ENCODE data around the gene IFT27. TPM values are rescaled to one million over a fixed set of nuclear protein-coding genes. Genes with fewer than 3 reads are reported as not detected.

The IFT27 gene
- total RNA-seq, 1 donor from 2014 or later, result 30.0 TPM

GRCh38 chr22:36769541-36770512 lies 6.1 kb downstream of the IFT27 start:
- Mint-ChIP-seq H3K4me3 (ENCODE audit: low read depth) (no peak overlapping the region), H3K27me3 (ENCODE audit: low read depth) (no peaks in the 10 kb centered on the region), H3K27ac (no peak overlapping the region), H3K36me3 (ENCODE audit: low read depth) (peaks cover 2% of the 10 kb centered on the region), H3K9me3 (no peaks in the 10 kb centered on the region), H3K4me1 (ENCODE audit: low read depth) (peaks cover 4% of the 10 kb centered on the region)
- intact Hi-C loops (cut with micrococcal nuclease), result loop anchor here (10.0 kb wide), 1 partner anchor 225 kb away; no protein-coding TSS in a partner anchor
- no peak for DNase-seq (ENCODE audit: low spot score)

- no peaks in the 10 kb centered on the region for H3K27me3 Mint-ChIP-seq (ENCODE audit: low read depth)
- intact Hi-C loops (cut with micrococcal nuclease), result no loop called here
- no peak overlapping the region for H3K27ac Mint-ChIP-seq
- peaks cover 2% of the 10 kb centered on the region for H3K36me3 Mint-ChIP-seq (ENCODE audit: low read depth)
- no peaks in the 10 kb centered on the region for H3K9me3 Mint-ChIP-seq
- DNase-seq (ENCODE audit: low spot score), result no peak
- no peak overlapping the region for H3K4me3 Mint-ChIP-seq (ENCODE audit: low read depth)
- no peaks in the 10 kb centered on the region for H3K4me1 Mint-ChIP-seq (ENCODE audit: low read depth)
Observed at GRCh38 chr22:36768616-36769015, 7.3 kb downstream of the IFT27 start.

GRCh38 chr22:36768141-36768540 lies 7.8 kb downstream of the IFT27 start:
- no peak for DNase-seq (ENCODE audit: low spot score)
- Mint-ChIP-seq H3K4me3 (ENCODE audit: low read depth) (no peak overlapping the region), H3K27me3 (ENCODE audit: low read depth) (no peaks in the 10 kb centered on the region), H3K36me3 (ENCODE audit: low read depth) (peaks cover 2% of the 10 kb centered on the region), H3K27ac (no peak overlapping the region), H3K4me1 (ENCODE audit: low read depth) (no peaks in the 10 kb centered on the region), H3K9me3 (no peaks in the 10 kb centered on the region)
- intact Hi-C loops (cut with micrococcal nuclease), result no loop called here

DNA sequence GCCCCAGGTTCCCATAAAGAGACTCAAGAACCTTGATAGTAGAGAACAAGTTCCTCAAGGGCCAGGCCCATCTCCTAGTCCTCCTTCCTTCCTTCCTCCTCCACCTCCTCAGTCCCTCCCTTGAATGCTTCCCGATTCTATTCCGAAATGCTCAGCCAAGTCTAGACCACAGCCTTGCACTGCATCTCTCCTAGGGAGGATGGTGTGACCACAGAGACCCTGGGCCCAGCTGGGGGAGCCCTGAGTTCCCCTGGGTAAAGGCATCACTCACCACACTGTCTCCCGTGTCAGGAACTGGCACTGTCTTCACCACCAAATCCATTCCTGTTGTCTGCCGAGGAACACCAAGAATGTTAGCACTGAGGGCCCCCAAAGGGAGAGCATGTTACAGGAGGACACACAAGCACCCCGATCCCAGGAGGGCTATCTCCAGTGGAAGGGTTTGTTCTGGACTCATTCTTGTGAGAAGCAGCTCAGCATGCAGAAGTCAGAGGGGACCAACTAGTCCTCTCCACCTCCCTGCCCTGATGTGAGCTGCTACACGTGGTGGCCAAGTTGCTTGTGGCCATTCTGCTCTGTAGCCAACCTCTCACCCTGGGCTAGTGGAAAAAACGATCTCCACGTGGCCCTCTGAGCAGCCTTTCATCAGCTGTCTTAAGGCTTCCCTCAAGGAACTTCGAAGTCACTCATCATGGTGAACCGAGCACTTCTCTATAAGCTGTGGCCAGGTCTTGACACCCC lies 8.7 kb downstream of the IFT27 start:
- Mint-ChIP-seq H3K36me3 (ENCODE audit: low read depth) (peaks cover 2% of the 10 kb centered on the region), H3K27ac (no peak overlapping the region), H3K4me1 (ENCODE audit: low read depth) (no peaks in the 10 kb centered on the region), H3K4me3 (ENCODE audit: low read depth) (no peak overlapping the region), H3K27me3 (ENCODE audit: low read depth) (no peaks in the 10 kb centered on the region), H3K9me3 (no peaks in the 10 kb centered on the region)
- no peak for DNase-seq (ENCODE audit: low spot score)
- intact Hi-C loops (cut with micrococcal nuclease), result no loop called here

GRCh38 chr22:36765943-36766450 lies 9.9 kb downstream of the IFT27 start:
- DNase-seq (ENCODE audit: low spot score), result no peak
- no peaks in the 10 kb centered on the region for H3K27me3 Mint-ChIP-seq (ENCODE audit: low read depth)
- no peaks in the 10 kb centered on the region for H3K4me1 Mint-ChIP-seq (ENCODE audit: low read depth)
- H3K4me3 Mint-ChIP-seq (ENCODE audit: low read depth), result no peak overlapping the region
- H3K36me3 Mint-ChIP-seq (ENCODE audit: low read depth), result peaks cover 2% of the 10 kb centered on the region
- no peaks in the 10 kb centered on the region for H3K9me3 Mint-ChIP-seq
- intact Hi-C loops (cut with micrococcal nuclease), result no loop called here
- H3K27ac Mint-ChIP-seq, result no peak overlapping the region

DNA sequence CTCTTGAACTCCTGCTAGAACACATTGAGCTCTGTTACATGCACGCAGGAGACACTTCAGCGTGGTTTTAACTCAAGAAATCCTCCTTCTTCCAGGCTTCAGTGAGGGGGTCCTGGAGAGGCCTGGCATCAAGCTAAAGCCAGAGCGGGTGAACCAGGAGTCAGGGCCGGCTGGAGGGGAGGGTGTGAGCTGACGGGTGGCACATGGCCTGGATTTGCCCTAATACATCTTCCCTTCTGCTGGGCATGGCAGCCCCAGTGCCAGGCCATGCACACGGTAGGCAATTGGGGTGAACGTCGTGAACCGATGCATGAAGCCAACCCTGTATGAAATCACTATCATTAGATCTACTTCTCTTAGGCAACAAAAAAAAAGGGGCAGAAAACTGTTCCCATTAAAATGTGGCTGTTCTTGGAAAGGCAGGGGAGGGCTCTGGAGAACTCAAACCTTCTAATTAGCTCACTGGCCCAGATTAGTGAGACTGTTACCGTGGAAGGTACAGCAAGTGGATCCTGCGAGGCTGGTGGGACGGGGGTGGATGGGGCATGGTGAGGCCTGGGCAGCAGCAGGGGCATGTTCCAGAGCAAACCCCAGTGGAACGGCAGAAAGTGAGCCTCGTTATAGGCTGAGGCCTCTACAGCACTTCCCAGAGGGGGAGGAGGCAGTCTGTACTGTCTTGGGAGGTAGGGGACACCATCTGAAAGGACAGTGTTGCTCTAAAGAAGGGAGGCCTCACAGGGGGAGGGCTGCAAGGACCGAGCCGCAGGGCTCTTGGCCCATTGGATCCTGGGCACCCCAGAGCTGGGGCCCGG lies 10.6 kb downstream of the IFT27 start:
- intact Hi-C loops (cut with micrococcal nuclease), result no loop called here
- H3K27ac Mint-ChIP-seq, result no peak overlapping the region
- H3K4me1 Mint-ChIP-seq (ENCODE audit: low read depth), result no peaks in the 10 kb centered on the region
- DNase-seq (ENCODE audit: low spot score), result no peak
- H3K36me3 Mint-ChIP-seq (ENCODE audit: low read depth), result peaks cover 2% of the 10 kb centered on the region
- no peaks in the 10 kb centered on the region for H3K9me3 Mint-ChIP-seq
- H3K4me3 Mint-ChIP-seq (ENCODE audit: low read depth), result no peak overlapping the region
- H3K27me3 Mint-ChIP-seq (ENCODE audit: low read depth), result no peaks in the 10 kb centered on the region

DNA sequence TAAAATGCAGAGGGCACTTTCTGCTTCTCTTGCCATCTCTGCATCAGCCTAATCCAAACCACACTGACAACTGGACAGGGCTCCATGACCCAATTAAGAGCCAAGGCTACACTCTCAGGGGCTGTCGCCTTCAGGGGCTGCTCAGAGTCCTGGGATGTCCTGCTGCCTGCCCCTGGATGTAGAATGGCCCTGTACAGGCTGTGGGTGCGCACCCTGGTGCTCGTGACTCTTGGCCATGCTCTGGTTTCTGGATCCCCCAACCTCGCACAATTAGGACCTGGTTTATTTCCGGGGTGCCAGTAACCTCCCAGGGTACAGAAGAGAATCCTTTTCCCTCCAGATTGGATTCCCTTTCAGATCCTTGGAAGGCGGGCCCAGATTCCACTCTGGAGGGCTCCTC lies 11.3 kb downstream of the IFT27 start:
- Mint-ChIP-seq H3K36me3 (ENCODE audit: low read depth) (peaks cover 2% of the 10 kb centered on the region), H3K27me3 (ENCODE audit: low read depth) (no peaks in the 10 kb centered on the region), H3K4me1 (ENCODE audit: low read depth) (no peaks in the 10 kb centered on the region), H3K9me3 (no peaks in the 10 kb centered on the region), H3K4me3 (ENCODE audit: low read depth) (no peak overlapping the region), H3K27ac (no peak overlapping the region)
- intact Hi-C loops (cut with micrococcal nuclease), result no loop called here
- DNase-seq (ENCODE audit: low spot score), result no peak

DNA sequence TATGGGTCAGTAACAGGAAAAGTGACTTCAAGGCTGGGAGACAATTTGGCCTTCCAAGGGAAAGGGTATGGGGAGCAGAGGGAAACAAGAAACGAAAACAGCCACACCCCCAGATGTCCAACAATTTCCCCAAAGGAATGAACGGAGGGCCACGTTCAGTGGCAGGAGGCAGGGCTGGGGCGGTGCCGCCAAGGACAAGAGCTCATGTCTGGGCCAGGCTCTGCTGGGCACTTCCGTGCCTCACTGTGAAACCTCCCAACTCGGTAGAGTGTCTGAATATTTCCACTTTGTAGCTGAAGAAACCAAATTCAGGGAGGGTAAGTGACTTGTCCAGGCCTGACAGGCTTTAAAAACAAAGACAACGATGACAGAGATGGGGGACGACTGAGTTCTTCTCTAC lies 11.9 kb downstream of the IFT27 start:
- DNase-seq (ENCODE audit: low spot score), result no peak
- Mint-ChIP-seq H3K27ac (no peak overlapping the region), H3K9me3 (no peaks in the 10 kb centered on the region), H3K4me3 (ENCODE audit: low read depth) (no peak overlapping the region), H3K4me1 (ENCODE audit: low read depth) (no peaks in the 10 kb centered on the region), H3K27me3 (ENCODE audit: low read depth) (no peaks in the 10 kb centered on the region), H3K36me3 (ENCODE audit: low read depth) (peaks cover 2% of the 10 kb centered on the region)
- intact Hi-C loops (cut with micrococcal nuclease), result no loop called here

- Mint-ChIP-seq H3K27ac (no peak overlapping the region), H3K4me3 (ENCODE audit: low read depth) (no peak overlapping the region)
- intact Hi-C loops (cut with micrococcal nuclease), result no loop called here
Observed at GRCh38 chr22:36763576-36763975, 12.3 kb downstream of the IFT27 start.

DNA sequence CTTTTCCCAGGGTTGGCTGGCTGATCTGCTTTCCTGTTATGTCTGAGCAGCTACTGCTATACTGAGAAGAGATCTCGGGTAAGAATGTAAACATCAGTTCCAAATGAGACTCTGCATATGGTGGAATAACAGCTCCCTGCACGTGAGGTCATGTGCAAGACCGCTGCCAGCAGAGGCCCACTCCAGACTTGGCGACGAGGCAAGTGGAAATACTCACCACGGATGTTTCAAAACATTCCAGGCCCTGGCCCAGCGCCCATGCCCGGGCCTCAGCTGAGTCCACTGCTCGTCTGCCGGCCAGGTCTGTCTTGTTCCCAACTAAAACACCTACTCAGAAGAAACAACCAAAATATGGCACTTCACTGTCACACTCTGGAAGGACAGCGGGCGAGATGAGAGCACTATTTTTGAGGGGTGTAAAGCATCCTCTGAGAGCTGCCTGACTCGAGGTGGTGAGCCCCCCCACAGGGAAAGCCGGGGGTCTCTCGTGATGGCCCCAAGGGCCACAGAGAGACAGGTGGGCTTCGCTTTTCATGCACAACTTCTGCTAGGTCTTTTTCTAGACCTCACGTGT lies 13.1 kb downstream of the IFT27 start:
- Mint-ChIP-seq H3K4me1 (ENCODE audit: low read depth) (no peaks in the 10 kb centered on the region), H3K9me3 (no peaks in the 10 kb centered on the region), H3K36me3 (ENCODE audit: low read depth) (peaks cover 2% of the 10 kb centered on the region), H3K27me3 (ENCODE audit: low read depth) (no peaks in the 10 kb centered on the region), H3K27ac (no peak overlapping the region), H3K4me3 (ENCODE audit: low read depth) (no peak overlapping the region)
- DNase-seq (ENCODE audit: low spot score), result no peak
- intact Hi-C loops (cut with micrococcal nuclease), result no loop called here

More at GRCh38 chr22:36763576-36763975, 12.3 kb downstream of the IFT27 start:
- Mint-ChIP-seq H3K4me1 (ENCODE audit: low read depth) (no peaks in the 10 kb centered on the region), H3K9me3 (no peaks in the 10 kb centered on the region), H3K27me3 (ENCODE audit: low read depth) (no peaks in the 10 kb centered on the region), H3K36me3 (ENCODE audit: low read depth) (peaks cover 2% of the 10 kb centered on the region)
- DNase-seq (ENCODE audit: low spot score), result no peak

GRCh38 chr22:36761553-36762240 lies 14.2 kb downstream of the IFT27 start:
- no peaks in the 10 kb centered on the region for H3K27me3 Mint-ChIP-seq (ENCODE audit: low read depth)
- no peaks in the 10 kb centered on the region for H3K4me1 Mint-ChIP-seq (ENCODE audit: low read depth)
- H3K9me3 Mint-ChIP-seq, result no peaks in the 10 kb centered on the region
- no peak for DNase-seq (ENCODE audit: low spot score)
- no peak overlapping the region for H3K27ac Mint-ChIP-seq
- no peaks in the 10 kb centered on the region for H3K36me3 Mint-ChIP-seq (ENCODE audit: low read depth)
- H3K4me3 Mint-ChIP-seq (ENCODE audit: low read depth), result no peak overlapping the region
- intact Hi-C loops (cut with micrococcal nuclease), result no loop called here

DNA sequence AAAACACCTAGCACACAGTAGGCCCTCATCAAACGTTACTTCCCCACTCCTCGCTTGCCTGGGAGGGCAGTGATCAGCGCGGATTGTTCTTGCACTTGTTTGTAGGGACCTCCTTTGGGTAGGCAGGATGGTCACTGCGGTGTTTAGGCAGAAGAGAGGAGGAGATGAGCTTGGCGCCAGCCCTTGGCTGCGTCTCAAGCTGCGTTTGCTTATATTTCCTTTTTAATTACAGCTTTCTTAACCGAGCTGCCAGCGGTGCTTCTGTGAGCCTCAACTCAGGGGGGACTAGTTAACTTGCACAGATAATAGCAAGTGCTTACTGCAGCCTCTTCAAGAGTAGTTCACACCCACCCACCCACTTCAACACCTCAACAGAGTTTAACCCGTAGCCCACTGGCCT lies 15.1 kb downstream of the IFT27 start:
- Mint-ChIP-seq H3K4me3 (ENCODE audit: low read depth) (no peak overlapping the region), H3K27me3 (ENCODE audit: low read depth) (no peaks in the 10 kb centered on the region), H3K9me3 (no peaks in the 10 kb centered on the region), H3K36me3 (ENCODE audit: low read depth) (no peaks in the 10 kb centered on the region), H3K27ac (no peak overlapping the region), H3K4me1 (ENCODE audit: low read depth) (no peaks in the 10 kb centered on the region)
- intact Hi-C loops (cut with micrococcal nuclease), result no loop called here
- DNase-seq (ENCODE audit: low spot score), result no peak

Data from activated T-helper 2 cell treated with anti-CD3 and anti-CD28 coated beads, Interferon-gamma antibody, Interleukin-2, Interleukin-4, amounts not matched to agents 10 μg/mL and 5 μg/mL and 100 μg/mL, durations not matched to agents 14 hours and 24 hours and 36 hours (primary cell).